ENCODE data around the gene IL22RA1.

Gene IL22RA1

DNA sequence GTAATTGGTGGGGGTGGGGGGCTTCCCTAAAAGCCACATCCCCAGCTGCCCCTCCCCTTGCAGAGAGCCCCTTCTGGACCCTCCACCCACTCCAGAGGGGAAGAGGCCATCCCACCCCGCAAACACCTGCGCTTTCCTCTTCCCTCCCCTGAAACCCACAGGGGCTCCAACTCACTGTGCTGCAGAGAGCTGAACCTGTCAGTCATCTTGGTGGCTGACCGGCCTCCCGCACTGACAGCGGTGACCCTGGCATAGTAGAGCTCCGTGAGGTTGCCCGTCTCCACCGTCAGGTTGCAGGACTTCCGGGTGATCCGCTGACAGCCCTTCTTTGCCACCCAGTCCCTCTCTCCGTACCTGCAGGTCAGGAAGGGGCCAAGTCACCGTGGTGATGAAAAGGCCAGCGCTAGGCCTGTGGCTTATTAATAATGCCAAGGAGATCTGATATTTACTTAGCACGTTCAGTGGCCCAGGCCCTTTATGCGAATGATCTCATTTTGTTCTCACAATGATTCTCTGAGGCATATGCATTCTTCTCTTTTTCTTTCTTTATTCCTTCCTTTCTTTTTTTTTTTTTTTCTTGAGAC is 5.9 kb downstream of the IL22RA1 start:
- DNase-seq, result no peak

DNA sequence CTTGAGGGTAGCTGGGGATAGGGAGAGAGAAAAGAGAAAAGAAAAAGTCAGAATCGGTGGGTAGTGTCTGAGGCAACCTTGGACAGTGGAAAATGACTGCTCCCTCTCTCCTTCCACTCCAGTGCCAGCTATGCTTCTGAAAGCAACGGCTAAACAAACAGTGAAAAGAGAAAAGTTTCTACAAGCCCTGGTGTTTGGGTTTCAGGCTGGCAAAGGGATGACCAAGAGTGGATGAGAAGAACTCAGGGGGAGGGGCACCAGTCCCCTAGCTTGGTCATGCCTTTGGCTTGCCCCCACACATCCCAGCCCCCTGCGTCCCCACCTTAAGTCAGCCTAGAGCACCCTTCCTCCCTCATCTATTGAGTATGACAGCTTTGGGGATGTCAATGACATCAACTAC is 8.6 kb downstream of the IL22RA1 start:
- no peak for DNase-seq

DNA sequence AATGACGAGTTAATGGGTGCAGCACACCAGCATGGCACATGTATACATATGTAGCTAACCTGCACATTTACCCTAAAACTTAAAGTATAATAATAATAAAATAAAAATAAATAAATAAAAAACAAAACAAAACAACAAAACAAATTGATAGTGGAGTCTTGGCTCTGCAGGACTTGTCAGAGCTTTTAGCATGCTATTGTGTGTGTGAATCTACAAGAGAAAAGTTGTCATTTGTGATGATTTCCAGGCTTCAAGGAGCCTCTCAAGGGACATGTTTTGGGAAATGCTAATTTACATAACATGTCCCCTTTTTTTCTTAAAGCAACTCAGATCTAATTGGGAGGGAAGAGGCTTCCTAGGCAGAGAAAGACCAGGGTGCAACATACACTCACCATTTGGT is 9.1 kb downstream of the IL22RA1 start:
- no peak for DNase-seq

DNA sequence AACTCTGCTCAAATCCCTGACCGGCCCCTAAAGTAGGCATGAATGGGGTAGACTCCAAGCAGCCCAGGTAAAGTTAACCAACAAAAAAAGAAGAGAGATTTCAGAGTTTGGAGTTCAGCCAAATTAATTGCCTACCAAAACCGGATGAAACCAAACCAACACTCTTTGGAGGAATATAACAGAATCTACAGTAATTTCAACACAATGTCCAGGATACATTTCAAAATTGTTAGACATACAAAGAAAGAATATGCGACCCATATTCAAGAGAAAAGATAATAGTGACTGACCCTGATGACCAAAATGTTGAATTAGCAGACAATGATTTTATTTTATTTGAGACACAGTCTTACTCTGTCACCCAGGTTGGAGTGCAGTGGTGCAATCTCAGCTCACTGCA is 12.6 kb downstream of the IL22RA1 start:
- no peak for DNase-seq

DNA sequence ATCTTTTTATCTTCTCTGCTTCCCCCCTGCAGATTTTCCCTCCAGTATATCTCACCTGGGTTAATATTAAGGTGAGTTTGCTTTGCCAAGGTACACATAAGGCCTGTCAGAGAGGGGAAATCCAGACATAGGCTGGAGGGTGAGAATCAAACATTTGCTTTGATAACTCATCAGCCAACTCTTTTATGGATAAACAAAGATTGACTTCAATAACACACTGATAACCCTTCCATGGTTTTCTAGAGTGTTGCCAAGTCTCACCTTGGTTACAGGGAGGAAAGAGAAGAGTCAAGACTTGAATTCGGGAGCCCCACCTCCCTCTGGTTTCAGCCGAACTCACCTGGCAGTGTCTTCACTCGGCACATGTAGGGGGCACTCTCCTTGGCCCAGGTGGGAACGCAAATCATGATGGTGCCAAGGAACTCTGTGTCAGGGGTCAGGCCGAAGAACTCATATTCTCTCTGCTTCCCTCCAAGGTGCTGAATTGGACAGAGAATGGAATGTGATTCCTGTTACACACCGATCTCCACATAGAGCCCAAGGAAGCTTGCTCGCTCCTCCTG is 15.1 kb downstream of the IL22RA1 start:
- no peak for DNase-seq

DNA sequence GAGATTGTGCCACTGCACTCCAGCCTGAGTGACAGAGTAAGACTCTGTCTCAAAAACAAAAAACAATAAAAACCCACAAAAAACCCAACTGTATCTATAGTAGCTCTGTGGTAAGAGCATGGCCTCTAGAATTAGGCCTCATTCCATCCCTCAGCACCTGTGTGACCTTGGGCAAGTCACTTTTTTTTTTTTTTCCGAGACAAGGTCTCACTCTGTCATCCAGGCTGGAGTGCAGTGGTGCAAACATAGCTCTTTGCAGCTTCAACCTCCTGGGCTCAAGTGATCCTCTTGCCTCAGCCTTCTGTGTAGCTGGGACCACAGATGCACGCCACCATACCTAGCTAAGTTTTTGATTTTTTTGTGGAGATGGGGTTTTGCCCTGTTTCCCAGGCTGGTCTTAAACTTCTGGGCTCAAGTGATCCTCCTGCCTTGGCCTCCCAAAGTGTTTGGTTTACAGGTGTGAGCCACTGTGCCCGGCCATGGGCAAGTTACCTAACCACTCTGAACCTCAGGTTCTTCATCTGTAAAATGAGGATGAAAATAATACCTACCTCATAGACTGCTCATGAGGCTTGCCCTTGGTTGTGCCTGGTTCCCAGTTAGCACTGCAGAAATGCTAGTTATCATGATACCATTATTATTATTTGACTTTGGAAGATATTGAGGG is 15.7 kb downstream of the IL22RA1 start:
- no peak for DNase-seq

DNA sequence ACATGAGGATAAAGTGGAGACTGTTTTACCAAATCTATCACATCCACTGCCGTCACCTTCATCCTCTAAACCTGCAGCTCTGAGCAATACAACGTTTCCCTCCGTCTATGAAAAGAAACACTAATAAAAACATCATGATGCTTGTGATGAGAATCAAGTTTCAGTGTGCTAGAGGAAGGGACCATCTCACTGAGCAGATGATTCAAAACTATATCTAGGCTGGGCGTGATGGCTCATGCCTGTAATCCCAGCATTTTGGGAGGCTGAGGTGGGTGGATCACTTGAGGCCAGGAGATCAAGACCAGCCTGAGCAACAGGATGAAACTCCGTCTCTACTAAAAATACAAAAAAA is 16.3 kb downstream of the IL22RA1 start:
- no peak for DNase-seq

DNA sequence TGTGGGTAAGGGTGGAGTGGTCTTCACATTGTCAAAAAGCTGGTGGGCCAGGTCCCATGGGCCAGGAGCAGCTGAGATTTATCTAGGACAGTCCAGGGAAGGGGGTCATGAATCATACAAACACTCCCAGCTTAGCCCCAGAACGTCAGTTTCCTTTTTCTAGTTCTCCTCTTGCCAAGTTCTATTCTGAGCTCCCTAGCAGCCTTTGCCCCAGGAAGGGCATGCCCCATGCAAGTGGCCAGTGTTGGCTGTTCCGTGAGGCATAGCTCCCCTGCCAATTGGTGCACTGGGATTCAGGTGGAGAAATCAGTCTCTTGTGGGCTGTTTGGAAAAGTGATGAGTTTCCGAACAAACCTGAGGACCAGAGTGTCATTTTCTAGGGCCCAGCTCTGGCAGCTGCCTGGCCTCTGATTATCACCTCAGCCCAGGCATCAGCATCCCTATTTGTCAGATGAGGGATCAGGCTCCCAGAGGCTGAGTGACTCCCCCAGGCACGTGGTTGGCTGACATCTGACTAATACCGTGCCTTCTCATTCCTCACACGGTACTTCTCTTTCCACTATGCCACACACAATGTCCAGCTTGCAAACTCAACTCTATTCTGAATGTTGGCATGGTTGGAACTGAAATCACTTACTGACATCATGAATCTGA is 16.8 kb downstream of the IL22RA1 start:
- DNase-seq, result no peak

DNA sequence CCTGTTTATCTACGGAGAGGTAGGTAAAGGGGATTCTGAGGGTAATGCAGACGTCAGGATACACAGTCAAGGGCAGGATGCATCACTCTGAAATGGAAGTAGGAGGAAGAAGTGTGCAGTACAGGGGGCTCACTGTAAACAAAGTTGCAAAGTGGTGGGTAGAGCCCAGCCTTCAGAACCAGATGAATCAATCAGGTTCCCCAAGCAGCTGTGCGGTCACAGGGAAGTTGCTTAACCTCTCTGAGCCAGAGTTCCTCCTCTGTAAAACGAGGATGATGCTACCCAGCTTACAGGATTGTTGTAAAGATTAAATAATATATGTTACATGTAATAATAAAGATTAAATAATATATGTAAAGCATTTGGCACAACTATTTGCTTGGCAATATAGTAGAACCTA is 17.5 kb downstream of the IL22RA1 start:
- no peak for DNase-seq

DNA sequence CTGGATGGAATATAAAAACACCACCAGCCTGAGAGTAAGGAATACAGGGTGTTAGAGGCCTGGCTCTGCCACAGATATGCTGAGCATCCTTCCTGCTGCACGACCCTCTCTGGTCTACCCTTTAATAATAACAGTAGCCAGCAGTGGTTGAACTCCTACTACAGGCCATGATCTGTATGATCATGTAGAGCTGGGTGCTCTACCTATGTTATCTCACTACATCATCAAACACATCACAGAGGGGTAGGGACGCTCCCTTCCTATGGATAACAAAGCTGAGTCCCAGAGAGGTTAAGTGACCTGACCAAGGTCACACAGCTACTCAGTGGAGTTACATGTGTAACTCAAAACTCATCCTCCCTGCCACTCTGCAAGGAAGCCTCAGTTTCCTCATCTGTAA is 18.0 kb downstream of the IL22RA1 start:
- no peak for DNase-seq

DNA sequence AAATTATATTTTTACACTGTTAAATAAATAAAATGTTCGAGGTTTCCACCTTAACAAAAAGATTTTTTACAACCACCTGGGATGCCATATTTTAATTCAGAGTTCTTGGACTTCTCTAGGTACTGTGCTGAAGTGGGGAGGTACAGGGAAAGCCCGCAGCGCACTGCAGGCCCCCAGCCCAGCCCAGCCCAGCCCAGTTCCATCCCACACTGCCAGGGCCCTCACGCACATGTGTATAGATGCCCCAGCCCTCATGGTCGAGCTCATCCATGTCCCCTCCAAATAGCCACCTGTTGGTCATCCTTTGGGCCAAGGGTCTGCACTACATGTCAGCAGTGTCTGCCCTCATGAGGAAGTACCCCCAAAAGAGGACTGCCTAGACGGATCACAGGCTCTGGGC is 19.3 kb downstream of the IL22RA1 start:
- DNase-seq, result no peak

DNA sequence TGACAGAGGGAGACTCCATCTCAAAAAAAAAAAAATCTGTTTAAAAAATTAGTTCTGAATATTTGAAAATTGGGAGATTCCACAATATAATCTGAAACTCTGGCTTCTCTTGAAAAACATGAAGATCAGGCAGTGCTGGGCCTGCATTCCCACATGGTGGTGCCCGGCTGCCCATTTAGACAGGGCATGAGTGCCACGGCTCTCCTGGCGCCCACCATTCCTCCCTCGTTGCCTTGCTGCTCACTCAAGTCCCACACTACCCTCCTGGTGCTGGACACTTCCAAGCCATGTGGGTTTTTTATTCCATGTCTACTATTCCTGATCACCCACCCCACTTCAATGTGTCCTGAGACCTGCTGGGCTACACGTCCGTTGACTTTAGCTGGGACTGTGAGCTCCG is 20.2 kb downstream of the IL22RA1 start:
- no peak for DNase-seq

DNA sequence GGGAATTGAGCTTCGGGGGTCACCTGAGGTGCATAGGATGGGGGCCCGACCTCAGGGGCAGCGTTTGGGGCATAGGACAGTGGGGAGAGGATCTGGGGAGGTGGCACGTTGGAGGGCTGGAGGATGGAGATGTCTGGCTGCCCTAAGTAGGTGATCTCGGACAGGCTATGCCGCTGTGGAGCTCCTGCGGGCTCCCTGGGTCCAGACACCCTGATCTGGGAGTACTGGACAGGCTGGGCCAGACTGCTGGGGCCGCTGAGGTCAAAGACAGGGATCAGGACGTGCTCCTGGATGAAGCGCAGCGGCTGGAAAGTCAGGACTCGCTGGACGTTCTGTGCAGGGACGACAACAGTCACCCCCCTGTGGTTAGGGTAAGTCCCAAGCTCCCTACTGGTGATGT is 21.5 kb downstream of the IL22RA1 start:
- DNase-seq, result no peak

DNA sequence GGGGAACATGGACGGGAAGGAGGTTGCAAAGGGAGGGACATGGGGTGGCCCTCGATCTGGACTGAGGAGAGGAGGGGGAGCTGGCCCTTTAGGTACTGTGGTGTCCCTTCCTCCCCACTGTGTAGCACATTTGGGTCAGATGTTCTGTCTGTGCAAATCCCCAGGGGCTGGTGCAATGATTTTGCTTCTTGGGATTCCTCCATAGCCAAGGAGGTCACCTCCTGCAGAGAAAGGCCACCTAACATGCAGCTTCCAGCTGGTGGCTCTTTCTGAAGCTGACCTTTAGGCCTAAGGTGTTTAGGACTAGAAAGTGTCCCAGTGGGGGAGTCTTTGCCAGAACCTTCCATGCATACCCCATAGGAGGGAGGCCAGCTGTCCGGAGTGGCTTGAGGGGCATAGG is 22.0 kb downstream of the IL22RA1 start:
- DNase-seq, result no peak

DNA sequence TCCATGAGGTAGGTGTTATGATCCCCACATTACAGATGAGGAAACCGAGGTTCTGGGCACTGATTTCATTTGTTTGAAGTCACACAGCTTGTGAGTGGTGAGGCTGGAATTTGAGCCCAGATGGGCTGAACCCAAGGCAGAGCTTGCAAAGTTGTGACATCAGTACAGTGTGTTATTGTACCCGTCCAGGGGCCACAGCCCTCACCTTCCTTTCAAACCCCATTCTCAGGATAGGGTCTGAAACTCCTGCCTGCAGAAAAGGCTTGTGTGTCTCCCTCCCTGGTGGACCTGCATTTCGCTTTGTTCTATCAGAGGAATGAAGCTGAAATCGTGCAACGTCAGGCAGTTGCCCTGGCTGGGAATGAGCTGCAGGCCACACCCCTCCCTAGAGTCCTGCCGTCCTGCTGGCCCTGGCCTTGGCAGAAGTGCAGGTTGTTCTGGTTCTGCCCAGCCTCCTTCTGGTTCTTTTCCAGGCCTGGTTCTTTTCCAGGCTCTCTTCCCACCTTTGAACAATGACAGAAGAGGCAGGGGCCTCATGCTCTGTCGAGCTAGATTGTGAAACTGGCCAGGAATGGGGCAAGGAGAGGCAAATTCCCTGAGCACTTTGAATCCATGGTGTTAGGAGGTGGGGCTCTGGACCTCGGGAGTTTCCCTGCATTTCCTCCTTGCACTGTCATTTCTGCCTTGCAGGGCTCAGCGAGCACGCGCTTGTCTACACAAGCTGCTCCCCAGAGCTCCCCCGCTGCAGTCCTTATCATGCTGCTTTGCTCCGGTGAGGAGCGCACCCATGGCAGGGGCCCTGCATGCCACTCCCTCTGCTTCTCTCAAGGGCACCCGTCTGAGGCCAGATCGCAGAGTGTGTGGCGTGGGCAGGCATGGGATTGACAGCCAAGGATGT is 22.8 kb downstream of the IL22RA1 start:
- DNase-seq, result no peak

DNA sequence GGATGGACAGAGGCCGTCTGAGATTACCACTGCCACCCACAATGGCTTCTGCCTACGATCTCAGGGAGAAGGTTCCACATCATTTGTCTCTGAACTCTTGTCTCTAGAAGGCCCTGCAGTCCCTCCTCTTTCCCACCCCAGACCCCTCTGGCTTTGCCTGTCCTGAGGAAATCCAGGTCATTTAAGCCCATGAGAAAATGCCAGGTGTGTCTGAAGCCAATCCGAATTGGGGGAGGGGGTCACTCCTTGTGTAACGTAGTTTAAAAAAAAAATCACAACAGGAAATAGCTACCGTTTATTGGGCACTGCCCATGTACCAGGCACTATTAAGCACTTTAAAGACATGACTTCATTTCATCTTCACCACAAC is 23.5 kb downstream of the IL22RA1 start:
- DNase-seq, result no peak

DNA sequence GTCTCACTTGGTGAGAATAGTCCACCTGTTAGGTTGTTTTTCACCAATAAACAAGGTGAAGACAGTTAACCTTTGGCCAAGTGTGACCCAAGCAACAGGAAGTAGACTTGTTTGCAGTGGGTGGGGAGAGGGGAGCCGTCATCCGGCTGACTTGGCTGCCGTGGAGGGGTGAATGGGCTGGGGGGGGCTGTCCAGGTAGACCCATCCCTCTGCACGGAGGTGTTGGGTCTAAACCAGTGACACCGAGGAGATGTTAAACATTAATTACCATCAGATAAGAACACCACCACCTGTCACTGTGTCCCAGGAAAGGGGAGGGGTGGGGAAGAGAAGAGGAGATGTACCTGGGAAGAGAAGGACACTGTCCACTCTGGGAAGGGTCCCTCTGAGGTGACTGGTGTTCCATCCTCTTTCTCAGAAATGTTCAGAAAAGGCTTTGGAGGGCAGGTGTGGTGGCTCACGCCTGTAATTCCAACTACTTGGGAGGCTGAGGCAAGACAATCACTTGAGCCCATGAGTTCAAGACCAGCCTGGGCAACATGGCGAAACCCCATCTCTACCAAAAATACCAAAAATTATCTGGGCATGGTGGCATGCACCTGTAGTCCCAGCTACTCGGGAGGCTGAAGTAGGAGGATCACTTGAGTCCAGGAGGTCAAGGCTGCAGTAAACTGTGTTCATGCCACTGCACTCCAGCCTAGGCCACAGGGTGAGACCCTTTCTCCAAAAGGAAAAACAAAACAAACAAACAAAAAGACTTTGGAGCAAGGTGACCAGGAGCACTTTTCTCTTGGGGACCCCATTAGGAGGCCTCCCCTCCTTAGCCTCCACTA is 24.3 kb downstream of the IL22RA1 start:
- no peak for DNase-seq

DNA sequence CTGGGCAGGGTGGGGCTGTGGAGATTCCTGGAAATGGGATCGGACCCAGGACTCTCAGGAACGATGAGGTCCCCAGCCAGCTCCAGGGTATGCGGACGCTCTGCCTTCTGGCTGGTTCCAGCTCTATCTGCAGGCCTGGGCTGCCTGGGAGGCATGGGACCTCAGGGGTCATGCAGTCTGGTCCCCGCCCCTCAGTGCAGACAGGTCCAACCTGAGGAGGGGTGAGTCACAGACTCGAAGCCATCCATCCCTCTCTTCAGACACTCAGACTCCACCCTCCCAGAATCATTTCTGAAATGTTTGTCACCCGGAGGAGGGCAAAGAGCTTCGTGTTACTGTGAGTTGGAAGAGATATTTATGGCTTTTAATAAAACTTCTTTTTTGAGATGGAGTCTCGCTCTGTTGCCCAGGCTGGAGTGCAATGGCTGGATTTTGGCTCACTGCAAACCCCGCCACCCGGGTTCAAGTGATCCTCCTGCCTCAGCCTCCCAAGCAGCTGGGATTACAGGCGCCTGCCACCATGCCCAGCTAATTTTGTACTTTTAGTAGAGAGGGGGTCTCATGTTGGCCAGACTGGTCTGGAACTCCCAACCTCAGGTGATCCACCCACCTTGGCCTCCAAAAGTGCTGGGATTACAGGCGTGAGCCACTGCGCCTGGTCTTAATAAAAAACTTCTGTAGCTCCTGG is 25.1 kb downstream of the IL22RA1 start:
- DNase-seq, result no peak

DNA sequence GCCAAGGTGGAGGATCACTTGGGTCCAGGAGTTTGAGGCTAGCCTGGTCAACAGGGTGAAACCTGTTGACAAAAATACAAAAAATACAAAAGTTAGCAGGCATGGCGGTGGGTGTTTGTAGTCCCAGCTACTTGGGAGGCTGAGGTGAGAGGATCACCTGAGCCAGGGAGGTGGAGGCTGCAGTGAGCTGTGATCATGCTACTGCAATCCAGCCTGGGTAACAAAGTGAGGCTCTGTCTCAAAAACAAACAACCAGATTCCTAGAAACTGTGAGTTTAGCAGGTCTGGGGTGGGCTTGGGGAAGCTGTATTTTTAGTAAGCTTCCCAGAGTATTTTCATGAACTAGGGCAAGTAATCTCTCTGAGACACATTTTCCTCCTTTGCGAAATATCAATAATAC is 25.8 kb downstream of the IL22RA1 start:
- DNase-seq, result no peak

DNA sequence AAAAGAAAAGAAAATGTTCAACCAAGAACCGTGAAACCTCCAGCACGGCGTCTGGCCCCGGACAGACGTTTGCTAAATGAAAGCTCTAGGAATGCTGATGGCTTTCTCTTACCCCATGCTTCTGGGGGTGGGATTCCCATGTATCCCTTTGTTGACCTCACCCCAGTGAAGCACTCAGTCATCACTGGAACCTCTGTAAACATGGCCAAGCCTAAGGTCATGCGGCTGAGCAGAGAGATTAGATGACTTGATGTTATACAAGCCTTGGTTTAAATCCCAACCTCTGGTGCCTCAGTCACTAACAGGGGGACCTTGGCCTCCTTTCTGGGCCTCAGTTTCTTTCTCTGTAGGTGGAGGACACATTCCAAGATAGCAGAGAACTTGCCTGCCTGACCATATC is 28.2 kb downstream of the IL22RA1 start:
- no peak for DNase-seq

DNA sequence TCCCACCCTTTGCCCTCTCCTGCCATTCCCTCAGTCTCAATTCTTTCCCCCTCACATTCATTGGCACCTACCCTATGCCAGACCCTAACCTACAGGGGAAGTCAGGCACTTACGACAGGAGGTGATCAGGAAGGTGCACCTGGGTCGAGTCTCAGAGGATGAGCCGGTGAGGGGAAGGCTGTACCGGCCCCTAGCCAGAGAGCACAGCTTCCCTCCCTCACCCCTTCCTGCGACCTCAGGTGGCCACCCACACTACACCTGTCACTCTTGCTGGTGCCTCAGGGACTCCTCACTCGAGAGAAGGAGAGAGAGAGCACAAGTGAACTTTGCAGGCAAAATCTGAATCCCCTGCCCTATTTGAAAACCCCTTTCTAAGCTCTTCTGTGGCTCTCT is 29.3 kb downstream of the IL22RA1 start:
- no peak for DNase-seq
